GM21723 (cell line): ENCODE data around the gene ETS1.

Experiments
- ATAC-seq: cut with Tn5 transposase; IDR thresholded peaks from one replicate; pipeline ENCODE4 v1.9.1; 2021; ENCODE audit warnings: mild to moderate bottlenecking, moderate library complexity; ENCODE audit not compliant: unreplicated experiment

ETS1 gene, protein sequence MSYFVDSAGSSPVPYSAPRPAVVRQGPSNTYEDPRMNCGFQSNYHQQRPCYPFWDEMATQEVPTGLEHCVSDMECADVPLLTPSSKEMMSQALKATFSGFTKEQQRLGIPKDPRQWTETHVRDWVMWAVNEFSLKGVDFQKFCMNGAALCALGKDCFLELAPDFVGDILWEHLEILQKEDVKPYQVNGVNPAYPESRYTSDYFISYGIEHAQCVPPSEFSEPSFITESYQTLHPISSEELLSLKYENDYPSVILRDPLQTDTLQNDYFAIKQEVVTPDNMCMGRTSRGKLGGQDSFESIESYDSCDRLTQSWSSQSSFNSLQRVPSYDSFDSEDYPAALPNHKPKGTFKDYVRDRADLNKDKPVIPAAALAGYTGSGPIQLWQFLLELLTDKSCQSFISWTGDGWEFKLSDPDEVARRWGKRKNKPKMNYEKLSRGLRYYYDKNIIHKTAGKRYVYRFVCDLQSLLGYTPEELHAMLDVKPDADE

DNA sequence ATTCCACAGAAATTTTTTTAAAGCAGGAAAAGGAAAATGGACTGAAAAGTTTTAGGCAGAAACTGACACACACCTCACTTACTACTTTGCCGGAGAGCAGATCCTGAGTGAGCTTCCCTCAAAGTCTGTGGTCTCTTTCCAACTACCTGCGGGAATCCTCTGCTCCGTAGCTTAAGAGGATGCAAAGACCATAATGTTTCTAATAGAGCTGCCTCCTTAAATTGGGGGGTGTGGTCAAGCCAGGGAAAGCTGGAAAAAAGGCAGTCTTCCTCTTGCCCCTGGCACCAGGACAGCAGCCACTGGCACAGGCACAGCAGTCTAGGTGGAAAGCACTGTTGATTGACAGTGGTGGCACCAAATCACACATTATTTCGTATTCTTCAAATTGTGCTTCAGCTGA, at the start of gene ETS1:
TSS of gene ETS1 (minus strand) at position 144 of the 400 bp plus-strand sequence. CDS start 14,428 bp downstream, outside the sequence.
- no peak for ATAC-seq

DNA sequence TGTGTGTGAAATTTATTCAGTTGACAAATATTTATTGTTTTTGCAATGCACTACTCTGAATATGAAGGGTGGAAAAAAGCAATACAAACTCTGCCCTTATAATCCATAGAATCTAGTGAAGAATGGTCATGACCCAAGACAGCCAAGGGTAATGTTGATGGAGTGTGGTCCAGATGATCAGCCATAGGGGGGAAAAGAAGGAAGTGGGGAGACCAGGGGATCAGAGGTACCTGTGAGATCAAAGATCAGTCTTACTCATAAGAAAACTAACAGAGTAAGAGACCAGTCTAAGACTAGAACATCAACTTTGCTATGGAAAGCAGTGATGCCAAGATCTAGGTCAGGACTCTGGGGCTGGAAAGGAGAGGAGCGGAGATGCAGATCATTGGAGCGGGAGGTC, 47.0 kb upstream of the ETS1 start:
- ATAC-seq = no peak

DNA sequence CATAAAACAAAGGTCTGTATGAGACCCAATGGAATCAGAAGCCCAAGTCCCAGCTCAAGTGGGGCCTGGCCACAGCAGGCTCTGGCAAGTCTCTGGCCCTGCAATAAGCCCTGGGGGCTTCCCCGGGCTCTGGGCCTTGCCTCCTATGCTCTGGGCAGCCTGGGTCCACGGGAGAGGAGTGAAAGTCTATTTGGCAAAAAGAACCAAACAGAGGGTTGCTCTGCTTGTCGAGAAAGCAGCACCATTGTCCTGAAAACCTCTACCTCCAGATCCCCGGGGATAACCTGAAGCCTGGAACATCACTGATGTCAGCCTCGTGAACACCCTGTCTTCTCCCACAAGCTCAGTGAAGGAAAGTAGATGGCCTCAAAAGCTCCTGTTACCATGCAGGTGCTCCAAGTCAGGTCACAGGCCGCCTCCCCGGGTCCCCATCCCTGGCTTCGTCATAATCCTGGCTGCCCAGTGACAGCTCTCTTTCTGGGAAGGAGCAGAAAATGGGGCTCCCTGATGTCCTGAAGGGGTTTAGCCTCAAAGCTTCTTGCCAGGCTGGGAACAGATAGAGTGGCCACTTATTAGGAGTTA, 46.1 kb upstream of the ETS1 start:
- no peak for ATAC-seq

DNA sequence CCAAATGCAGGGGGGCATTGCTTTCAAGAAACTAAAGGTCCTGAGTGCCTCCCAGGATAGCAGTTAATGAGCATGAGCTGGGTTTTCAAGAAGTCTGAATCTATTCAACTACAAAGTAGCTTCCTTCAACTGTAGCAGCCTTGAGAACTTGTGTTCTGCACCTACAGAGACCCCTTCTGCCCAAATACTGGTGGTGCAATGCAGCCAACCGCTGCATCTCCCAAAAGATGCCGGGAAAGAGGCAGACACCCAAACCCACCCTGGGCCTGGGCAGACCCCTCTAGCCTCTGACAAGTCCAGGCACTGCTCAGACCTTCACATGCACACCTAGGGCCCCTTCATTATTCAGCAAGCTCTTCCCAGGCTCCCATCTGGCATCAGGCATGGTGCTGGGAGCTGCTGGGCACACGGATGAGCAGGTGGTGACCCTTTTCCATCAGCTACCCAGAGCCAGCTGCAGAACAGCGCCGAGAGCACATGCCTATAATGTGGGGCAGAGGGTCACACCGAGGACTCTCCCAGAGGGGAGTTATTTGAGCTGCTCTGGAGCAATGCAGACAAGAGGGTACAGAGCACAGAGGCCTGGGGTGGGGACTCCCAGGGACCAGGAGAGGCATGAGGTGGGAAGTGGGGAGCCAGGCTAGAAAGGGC, 44.9 kb upstream of the ETS1 start:
- ATAC-seq = peak; percentile 44

DNA sequence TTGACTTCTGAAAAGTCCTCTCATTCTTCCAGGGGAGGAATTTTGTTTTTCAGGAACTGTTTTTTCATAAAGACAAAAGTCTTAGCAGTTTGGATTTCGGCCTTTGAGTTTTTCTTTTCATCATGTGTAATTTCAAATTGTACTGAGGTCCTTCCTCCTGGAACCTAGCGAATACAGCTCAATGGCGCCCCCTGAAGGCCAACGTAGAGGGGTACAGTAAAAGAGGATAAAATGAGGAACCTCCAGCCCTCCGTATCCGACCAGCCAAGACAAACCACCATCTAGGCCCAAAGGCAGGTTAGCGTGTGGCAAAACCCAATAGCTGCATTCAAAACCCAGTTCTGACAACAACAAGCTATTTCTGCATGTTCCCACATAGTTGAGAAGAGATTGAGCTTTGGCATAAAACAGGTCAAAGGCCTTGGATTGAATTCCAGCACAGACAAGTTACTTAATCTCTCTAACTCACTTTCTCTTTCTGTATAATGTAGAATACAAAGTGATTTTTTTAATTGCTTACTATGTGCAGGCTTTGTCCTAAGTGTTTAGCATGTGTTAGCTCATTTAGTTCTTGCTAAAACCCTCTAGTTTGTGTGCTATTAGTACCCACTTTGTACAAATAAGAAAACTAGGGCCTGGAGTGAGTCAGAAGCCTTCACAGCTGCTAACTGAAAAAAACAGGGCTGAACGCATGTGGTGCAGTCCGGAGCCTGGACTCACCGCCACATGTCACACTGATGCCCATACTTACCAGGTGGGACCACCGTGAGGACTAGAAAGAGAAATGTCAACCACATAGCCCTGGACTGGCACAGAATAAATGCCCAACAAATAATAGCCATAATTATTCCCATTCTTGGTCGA, 43.2 kb upstream of the ETS1 start:
- peak; percentile 71 for ATAC-seq

DNA sequence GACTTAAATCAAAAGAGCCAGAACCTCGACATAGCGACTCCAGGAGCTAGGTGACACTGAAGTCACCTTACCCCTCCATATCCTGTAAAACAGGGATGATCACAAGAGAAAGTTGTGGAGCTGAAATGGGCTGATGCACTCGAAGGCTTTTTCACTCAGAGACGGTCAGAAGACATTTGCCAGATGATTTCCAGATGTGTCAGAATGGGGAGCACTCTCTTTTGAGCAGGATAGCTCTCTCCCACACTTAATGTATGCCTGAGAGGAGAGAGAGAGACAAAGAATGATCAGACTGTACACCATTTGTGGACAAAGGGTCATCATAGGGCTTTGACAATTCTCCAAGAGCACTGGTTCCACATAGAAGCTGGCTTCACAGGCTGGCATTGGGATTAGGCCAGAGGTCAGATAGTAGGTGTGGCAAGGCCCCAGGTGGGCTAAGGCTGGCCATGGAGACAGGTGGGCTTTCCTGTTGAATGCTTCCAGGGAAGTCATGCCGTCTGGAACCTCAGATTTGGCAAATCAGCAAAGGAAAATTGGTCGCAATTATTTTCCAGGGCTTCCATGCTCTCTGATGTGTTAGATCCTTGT, 42.3 kb upstream of the ETS1 start:
- no peak for ATAC-seq

DNA sequence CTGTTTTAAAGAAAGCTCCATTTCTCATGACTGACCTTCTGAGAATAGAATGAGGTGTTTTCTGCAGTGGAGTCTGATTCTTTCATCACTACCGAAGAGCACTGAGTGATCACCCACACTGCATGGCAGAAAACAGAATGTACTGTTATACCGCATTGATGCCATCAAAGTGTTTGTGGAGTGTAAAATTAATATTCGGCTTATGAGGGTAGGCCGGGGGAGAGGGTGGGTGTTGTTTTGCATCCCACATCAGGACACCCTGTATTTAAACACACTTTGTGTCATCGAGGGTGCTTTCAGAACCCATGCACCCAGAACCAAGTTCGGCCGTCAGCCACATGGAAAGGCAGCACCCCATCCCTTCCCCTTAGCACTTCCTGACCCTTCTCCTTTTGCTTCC, 41.3 kb upstream of the ETS1 start:
- ATAC-seq = no peak

DNA sequence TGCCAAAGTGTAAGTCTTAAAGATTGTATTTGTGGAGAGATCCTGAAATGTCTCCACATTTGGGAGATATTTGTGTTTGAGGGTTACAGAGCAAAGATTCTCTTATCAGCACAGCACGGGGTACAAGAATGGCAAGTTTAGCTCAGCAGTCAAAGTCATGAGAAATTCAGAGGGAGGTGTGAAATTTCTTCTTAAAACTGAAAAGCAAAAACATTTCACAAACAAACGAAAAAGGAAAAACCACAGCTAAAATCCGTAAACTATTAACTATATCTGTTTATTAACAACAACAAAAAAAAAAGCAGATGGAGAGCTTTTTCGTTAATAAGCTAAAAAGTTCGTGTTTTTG, 40.9 kb upstream of the ETS1 start:
- ATAC-seq = no peak

DNA sequence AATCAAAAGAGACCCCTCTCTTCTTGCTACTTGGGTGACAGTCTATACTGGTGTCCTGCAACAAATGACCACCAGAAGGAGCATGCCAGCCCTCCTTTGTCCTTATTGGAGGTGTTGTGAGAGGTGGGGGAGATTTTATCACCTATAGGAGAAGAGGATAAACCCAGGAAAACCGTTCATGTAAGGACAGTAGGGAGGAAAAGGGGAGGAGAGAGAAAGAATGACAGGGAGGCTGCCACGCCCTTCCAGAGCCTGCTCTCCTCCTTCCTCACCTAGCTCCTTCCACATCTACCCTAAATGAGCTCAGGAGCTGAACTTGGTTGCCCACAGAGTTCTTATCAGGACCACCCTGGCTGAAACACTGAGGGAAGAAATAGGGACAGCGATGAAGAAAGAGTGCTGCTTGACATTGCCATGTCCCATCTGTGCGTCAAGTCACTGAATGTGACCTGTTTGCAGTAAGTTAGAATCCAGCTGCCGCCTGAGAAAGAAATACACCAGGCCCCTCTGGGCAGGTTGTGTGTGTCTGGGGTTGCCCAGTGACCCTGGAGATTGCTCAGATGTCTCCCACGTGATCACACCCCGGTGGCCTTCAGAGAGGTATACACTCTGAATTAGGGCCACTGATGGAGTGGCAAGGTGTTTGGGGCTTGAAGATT, 40.4 kb upstream of the ETS1 start:
- ATAC-seq = no peak

DNA sequence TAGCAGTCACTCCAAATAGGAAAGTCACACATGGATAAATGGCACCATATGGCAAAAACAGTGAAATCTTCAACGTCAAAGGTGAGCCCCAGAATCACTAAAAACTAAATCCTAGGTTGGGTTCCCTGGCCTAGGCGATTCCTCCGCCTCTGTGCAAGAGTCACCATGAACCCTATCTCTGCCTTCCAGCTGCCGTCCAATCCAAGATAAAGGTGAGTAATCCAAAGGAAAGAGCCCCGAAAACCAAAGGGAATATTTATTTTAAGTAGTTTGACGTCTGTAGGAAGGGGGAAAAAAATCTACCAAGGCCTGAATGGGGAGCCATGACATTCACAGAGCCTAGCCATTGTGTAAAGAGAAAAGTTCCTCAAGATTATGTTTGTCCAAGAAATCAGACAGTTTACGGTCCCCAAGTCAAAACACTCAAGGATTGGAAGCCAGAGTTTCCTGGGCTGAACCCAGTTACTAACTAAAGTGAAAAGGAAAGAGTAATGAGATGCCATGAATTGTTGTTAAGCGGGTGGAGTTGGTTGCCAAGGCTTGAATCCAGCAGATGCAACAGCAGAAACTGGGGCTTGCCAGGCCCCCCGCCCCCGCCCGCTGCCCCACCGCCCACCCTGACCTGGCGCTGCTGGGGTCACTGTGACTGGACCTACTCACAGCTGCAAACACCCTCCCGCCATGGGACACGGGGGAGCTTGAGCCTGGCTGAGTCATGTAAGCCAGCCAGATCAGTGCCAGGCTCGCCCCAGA, 39.7 kb upstream of the ETS1 start:
- ATAC-seq = no peak

DNA sequence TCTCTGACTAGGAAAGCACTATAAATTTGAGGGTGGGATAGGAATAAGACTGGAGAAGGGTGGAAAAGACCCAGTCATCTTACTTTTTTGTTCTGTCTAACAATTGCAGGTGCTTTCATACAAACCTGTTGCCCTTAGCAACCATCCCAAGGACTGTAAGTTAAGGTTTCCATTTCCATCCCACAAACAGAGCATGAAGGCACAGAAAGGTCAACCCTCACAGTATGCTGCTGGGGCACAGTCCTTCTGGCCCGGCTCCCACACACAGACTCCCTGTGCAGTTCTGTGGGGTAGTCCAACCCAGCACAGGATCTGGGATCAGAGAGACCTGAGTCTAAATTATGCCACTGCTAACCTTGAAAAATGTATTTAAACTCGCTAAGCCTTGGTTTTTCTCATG, 38.4 kb upstream of the ETS1 start:
- ATAC-seq = no peak

DNA sequence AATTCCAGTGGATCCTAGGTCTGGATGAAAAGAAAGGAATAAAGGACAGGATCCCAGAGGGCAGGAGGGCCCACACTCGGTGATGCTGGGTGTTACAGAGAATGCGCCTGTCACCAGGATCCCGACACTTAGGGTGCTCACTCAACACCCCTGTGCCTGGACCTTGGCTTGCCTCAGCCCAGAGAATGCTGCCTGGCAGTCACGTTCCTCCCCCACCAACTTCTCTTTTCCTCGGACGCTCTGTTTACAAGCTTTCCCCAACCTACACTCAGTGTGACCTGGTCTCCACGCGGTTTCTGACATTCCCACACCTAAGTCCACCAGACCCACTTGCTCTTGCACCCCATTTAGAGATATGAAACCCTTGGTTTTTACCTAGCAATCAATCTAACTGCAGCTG, 38.0 kb upstream of the ETS1 start:
- ATAC-seq = no peak

DNA sequence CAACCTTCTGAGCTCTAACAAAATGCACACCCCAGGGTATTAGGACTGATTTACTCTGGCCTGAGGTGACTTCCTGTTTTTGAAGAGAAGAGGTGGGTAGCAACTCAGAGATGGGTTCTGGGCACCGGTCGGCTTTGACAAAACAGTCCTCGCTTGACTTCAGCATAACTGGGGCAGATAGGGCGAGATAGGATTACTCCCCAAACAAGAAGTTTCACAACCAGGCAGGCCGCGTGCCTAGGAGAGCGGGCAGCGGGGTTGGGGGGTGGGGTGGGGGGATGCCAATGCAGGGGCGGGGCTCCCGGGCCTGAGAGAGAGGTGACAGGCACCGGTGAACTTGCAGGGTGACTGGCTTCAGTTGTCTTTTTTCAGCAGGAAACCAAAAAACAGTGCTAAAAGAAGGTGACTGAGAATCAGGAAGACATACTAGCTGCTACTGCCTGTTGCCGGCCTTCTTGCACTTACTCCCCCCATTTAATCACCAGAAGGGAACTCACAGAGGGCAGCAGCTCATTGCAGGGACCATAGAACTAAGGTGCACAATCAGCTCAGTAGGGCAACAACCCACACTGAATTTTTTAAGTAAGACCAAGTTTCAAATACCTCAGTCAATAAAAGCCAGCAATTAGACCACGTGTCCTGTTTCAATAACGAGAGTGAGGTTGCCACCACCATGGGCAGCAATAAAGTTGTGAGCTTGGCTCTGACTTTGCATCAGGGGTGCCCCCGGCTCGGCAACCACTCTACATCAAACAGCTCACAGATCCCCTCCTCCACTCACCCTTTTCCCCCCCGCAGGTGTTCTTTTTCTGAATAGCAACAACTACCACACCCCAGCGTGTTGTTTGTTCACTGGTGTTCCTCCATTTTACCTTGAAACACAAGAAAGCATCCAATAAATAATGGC, 37.2 kb upstream of the ETS1 start:
- peak; percentile 40 for ATAC-seq

DNA sequence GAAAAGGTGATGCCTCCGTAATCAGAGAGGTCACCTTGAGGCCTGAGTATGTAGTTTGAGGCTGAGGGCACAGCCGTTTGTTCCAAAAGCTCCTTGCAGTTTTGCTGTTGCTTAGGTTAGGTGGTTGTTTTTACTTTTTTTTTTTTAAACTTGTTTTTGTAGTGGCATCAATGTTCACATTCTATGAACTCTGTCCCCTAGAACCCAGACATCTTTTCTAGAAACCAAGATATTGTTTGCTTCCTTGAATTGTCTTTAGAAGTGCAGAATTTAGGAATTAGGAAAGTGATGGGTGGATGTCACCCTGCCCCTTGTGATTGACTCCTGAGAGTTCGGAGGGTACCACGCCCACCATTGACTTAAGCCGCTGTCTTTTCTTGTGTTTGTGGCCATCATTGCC, 35.7 kb upstream of the ETS1 start:
- ATAC-seq = no peak

DNA sequence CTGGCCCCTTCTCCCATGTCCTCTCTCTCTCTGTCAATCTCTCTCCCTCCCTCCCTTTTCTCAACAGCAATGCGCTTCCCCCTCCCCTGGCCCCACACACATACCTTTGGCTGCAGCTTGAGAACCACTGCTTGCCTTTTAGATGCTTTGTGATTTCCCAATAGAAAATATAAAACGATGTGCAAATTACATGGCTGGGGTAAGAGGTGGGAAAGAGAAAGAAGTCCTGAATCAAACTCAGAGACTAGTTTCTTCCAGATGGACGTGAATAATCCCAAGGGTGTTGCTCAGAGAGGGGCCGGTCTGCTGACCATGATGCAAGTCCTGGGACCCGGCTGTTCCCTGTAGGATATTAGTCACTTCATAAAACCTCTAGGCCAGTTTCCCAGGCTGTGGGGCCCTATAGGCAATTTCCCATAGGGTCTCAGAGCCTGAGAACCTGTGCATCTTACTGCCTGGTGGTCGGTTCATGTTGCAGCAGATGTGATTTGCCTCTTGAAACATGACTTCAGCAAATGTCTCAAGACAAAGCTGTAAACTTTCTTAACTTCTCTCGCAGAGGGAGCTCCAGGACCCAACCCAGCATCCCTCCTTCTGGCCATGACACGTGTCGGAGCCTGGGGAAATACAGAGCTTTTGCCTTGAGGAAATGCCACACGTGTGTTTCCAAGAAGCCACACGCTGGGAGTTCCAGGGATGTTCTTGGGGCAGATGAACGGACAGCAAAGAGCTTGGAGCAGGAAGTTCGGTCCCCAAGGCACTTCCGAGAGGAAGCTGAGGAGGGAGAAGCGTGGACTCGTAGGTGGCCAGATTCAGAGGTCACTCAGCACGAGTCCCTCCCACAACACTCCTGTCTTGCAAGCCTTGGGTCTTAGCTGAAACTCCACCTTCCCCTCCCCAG, 34.5 kb upstream of the ETS1 start:
- no peak for ATAC-seq

DNA sequence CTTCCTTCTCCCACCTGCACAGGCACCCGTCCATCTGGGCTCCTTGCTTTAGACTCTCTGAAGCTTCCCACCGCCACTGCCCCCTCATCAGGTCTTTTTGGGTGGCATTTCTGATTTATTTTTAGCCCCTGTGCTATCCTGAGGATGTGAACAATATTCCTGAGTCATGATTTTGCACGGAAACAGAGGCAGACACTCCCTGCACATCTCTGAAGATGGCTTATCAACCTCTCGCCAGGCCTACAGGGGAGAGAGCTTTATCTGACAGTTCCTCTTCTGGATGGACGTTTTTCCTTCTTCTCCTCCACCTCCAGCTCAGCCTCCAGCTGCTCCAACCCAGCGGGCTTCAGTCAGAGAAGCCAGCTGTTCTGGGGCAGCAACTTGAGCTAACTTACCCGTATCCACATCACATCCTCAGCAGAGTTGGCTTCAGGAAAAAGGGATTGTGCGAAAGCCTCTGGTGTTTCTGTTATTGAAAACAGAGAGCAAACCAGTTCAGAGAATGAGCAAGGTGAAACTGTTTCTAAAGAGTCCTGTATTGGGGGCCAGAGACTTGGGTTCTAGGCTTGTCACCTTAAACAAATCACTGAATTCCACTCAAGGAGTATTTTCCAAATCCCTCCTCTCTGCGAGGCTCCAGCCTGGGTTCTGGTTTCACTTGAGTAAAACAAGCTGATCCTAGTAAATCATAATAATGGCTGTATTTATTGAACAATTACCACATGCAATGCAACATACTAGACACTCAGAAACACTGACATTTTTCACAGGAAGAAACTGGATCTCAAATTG, 33.1 kb upstream of the ETS1 start:
- no peak for ATAC-seq
